Calu3 (cell line): ENCODE data around the gene CES4A. TPM values are rescaled to one million over a fixed set of nuclear protein-coding genes. Genes with fewer than 3 reads are reported as not detected.
"Not testable (repeated sequence)": the region's sequence is repeated elsewhere in the genome, so short reads cannot be mapped to it uniquely, and the experiment has no call there.

ENCODE experiments used
- BruUV-seq: library from RNA; stranded (reverse); fragments of 400-500 nt; replicated peaks from 2 replicates; lab custom pipeline; 2021; lab: Mats Ljungman, UMichigan
- CTCF ChIA-PET: fragments of 300-600 bp; sonication (Branson Sonifier 250); formaldehyde crosslinking; loops from one replicate; lab custom pipeline; 2022; ENCODE audit warnings: antibody characterized with exemption; lab: Charles Lee
- DNase-seq: peaks from one replicate; pipeline ENCODE4 v3.0.0; 2022
- H3K27ac Mint-ChIP-seq: one replicate; pipeline ENCODE4 v1.8.0; 2022; ENCODE audit warnings: mixed read lengths; ENCODE audit not compliant: unreplicated experiment
- H3K27me3 Mint-ChIP-seq: one replicate; pipeline ENCODE4 v1.8.0; 2022; ENCODE audit warnings: mixed read lengths; ENCODE audit not compliant: unreplicated experiment
- H3K36me3 Mint-ChIP-seq: one replicate; pipeline ENCODE4 v1.8.0; 2022; ENCODE audit warnings: mild to moderate bottlenecking, moderate library complexity, mixed read lengths; ENCODE audit not compliant: insufficient read depth, unreplicated experiment
- H3K4me1 Mint-ChIP-seq: one replicate; pipeline ENCODE4 v1.8.0; 2022; ENCODE audit warnings: mild to moderate bottlenecking, low read depth, mixed read lengths; ENCODE audit not compliant: unreplicated experiment
- H3K4me3 Mint-ChIP-seq: one replicate; pipeline ENCODE4 v1.8.0; 2022; ENCODE audit warnings: mild to moderate bottlenecking, low read depth, moderate library complexity, mixed read lengths; ENCODE audit not compliant: unreplicated experiment
- H3K9me3 Mint-ChIP-seq: one replicate; pipeline ENCODE4 v1.8.0; 2022; ENCODE audit warnings: low read depth, mixed read lengths; ENCODE audit not compliant: unreplicated experiment
- intact Hi-C: fragments of 100-400 bp; cut with micrococcal nuclease; formaldehyde crosslinking; loops from one replicate; pipeline ENCODE4 v1.10.0; 2022; ENCODE audit not compliant: unreplicated experiment
- total RNA-seq: library from RNA; stranded (reverse); gene quantifications from 2 replicates; pipeline ENCODE4 v1.2.3, GENCODE V29; 2022
- TF ChIP-seq, protein P1 (sequence below): fragments of 200-600 bp; IDR thresholded peaks from one replicate; pipeline ENCODE4 v1.8.0; 2022; ENCODE audit warnings: antibody characterized with exemption; ENCODE audit not compliant: unreplicated experiment

The CES4A gene
- total RNA-seq, 1 experiment from 2014 or later = not detected

DNA sequence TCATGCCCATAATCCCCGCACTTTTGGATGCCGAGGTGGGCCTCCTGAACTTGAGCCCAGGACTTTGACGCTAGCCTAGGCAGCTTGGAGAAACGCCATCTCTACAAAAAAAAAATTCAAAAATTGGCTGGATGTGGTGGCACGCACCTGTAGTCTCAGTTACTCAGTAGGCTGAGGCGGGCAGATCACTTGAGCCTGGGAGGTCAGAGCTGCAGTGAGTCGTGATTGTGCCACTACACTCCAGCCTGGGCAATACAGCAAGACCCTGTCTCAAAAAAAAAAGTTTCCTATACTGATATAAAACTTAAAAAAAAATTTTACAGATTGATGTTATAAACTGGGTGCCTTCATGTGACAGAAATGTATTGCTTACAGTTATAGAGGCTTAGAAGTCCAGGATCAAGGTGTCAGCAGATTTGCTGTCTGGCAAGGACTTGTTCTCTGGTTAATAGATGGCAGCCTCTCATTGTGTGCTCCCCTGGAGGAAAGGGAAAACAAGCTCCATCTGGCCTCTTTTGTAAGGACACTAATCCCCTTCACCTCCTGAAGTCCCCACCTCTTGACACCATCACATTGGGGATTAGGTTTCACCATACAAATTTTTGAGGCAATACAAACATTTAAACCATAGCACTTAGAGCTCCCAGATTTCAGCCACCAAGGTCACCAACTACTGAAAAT is 35.8 kb upstream of the CES4A start:
- CTCF ChIA-PET = interaction anchor here (0.9 kb wide), 1 partner anchor 8 kb away, joined by 3 read pairs; no protein-coding TSS in a partner anchor
- no peaks in the 10 kb centered on the region for H3K9me3 Mint-ChIP-seq
- TF ChIP-seq, protein P1, sequence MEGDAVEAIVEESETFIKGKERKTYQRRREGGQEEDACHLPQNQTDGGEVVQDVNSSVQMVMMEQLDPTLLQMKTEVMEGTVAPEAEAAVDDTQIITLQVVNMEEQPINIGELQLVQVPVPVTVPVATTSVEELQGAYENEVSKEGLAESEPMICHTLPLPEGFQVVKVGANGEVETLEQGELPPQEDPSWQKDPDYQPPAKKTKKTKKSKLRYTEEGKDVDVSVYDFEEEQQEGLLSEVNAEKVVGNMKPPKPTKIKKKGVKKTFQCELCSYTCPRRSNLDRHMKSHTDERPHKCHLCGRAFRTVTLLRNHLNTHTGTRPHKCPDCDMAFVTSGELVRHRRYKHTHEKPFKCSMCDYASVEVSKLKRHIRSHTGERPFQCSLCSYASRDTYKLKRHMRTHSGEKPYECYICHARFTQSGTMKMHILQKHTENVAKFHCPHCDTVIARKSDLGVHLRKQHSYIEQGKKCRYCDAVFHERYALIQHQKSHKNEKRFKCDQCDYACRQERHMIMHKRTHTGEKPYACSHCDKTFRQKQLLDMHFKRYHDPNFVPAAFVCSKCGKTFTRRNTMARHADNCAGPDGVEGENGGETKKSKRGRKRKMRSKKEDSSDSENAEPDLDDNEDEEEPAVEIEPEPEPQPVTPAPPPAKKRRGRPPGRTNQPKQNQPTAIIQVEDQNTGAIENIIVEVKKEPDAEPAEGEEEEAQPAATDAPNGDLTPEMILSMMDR = no peak
- BruUV-seq = no TSS peak
- H3K27ac Mint-ChIP-seq = no peak overlapping the region
- H3K4me1 Mint-ChIP-seq = peaks cover 21% of the 10 kb centered on the region
- no peak overlapping the region for H3K4me3 Mint-ChIP-seq
- intact Hi-C loops = no loop called here
- peaks cover 14% of the 10 kb centered on the region for H3K36me3 Mint-ChIP-seq
- H3K27me3 Mint-ChIP-seq = peaks cover 27% of the 10 kb centered on the region
- no peak for DNase-seq

GRCh38 chr16:66953462-66954096 is 34.8 kb upstream of the CES4A start:
- DNase-seq = no peak
- intact Hi-C loops = loop anchor here (2.0 kb wide), 1 partner anchor 561 kb away; no protein-coding TSS in a partner anchor
- CTCF ChIA-PET = interaction anchor here (0.6 to 1.6 kb wide), 15 partner anchors 10 to 1690 kb away, joined by 3 to 9 read pairs (median 4); partner anchors contain the start of genes ELMO3, FBXL8, NOL3 and PLEKHG4
- TF ChIP-seq, protein P1 = no peak
- no TSS peak for BruUV-seq
- H3K9me3 Mint-ChIP-seq = no peaks in the 10 kb centered on the region
- H3K4me1 Mint-ChIP-seq = peaks cover 11% of the 10 kb centered on the region
- H3K27me3 Mint-ChIP-seq = peaks cover 27% of the 10 kb centered on the region
- peak overlapping the region; percentile 42 for H3K27ac Mint-ChIP-seq
- H3K4me3 Mint-ChIP-seq = peak overlapping the region; percentile 38
- peaks cover 4% of the 10 kb centered on the region for H3K36me3 Mint-ChIP-seq

- H3K4me1 Mint-ChIP-seq = peaks cover 9% of the 10 kb centered on the region
- TF ChIP-seq, protein P1 = peak; percentile 74
- H3K36me3 Mint-ChIP-seq = no peaks in the 10 kb centered on the region
- peaks cover 27% of the 10 kb centered on the region for H3K27me3 Mint-ChIP-seq
- intact Hi-C loops = loop anchor here (2.0 kb wide), 1 partner anchor 561 kb away; no protein-coding TSS in a partner anchor
- H3K9me3 Mint-ChIP-seq = no peaks in the 10 kb centered on the region
- CTCF ChIA-PET = interaction anchor here (0.6 to 1.6 kb wide), 16 partner anchors 10 to 1690 kb away, joined by 3 to 9 read pairs (median 4); partner anchors contain the start of genes ELMO3, FBXL8, NOL3 and PLEKHG4
- H3K27ac Mint-ChIP-seq = peak overlapping the region; percentile 42
- peak; percentile 88 for DNase-seq
- BruUV-seq = no TSS peak
- H3K4me3 Mint-ChIP-seq = peak overlapping the region; percentile 38
Measured at GRCh38 chr16:66954097-66954659, 34.2 kb upstream of the CES4A start.

- H3K9me3 Mint-ChIP-seq, CTCF ChIA-PET, H3K4me3 Mint-ChIP-seq, H3K36me3 Mint-ChIP-seq, DNase-seq, BruUV-seq, H3K27ac Mint-ChIP-seq, H3K4me1 Mint-ChIP-seq: not testable (repeated sequence)
- H3K27me3 Mint-ChIP-seq = peaks cover 30% of the 10 kb centered on the region
- intact Hi-C loops = loop anchor here (2.0 kb wide), 1 partner anchor 559 kb away; no protein-coding TSS in a partner anchor
Measured at GRCh38 chr16:66955363-66956153, 32.8 kb upstream of the CES4A start.

- intact Hi-C loops, H3K36me3 Mint-ChIP-seq, H3K27ac Mint-ChIP-seq, H3K4me3 Mint-ChIP-seq, BruUV-seq, DNase-seq, H3K9me3 Mint-ChIP-seq: not testable (repeated sequence)
- peaks cover 34% of the 10 kb centered on the region for H3K27me3 Mint-ChIP-seq
- H3K4me1 Mint-ChIP-seq = peaks cover 15% of the 10 kb centered on the region
- CTCF ChIA-PET = interaction anchor here (1.0 kb wide), 1 partner anchor 229 kb away, joined by 4 read pairs; no protein-coding TSS in a partner anchor
Measured at GRCh38 chr16:66956154-66956457, 32.3 kb upstream of the CES4A start.
